Natural killer cell (primary cell): ENCODE data around the gene NTN4. TPM values are rescaled to one million over a fixed set of nuclear protein-coding genes. Genes with fewer than 3 reads are reported as not detected.

Source experiments
- ATAC-seq, 3 donors: fragments of 150-1000 bp in 2 of 3; fragments of 200-7000 bp in 1 of 3; cut with Tn5 transposase; 1 replicate in 1 of 3; 2 replicates in 2 of 3; pipeline ENCODE4 v1.10.0; 2021; ENCODE audit warnings: mild to moderate bottlenecking in 2 of 3, moderate library complexity in 2 of 3
- DNase-seq, 2 donors: peaks; one replicate each; pipeline versions ENCODE4 v3.0.0 to v3.0.0-alpha.2; 2013 to 2021; ENCODE audit warnings: mixed read lengths in 1 of 2
- H3K27ac ChIP-seq: one replicate; pipeline ENCODE4 v1.5.1; 2013; ENCODE audit warnings: mild to moderate bottlenecking, low read length
- H3K27me3 ChIP-seq: one replicate; pipeline ENCODE4 v1.6.1; 2013; ENCODE audit warnings: low read length; ENCODE audit not compliant: control insufficient read depth, insufficient read depth
- H3K36me3 ChIP-seq: one replicate; pipeline ENCODE4 v1.6.1; 2013; ENCODE audit warnings: low read length; ENCODE audit not compliant: control insufficient read depth, insufficient read depth
- H3K4me1 ChIP-seq: one replicate; pipeline ENCODE4 v1.6.1; 2013; ENCODE audit warnings: low read length; ENCODE audit not compliant: control insufficient read depth, insufficient read depth
- H3K4me3 ChIP-seq: one replicate; pipeline ENCODE4 v1.5.1; 2013; ENCODE audit warnings: low read length
- H3K9me3 ChIP-seq: one replicate; pipeline ENCODE4 v1.6.1; 2013; ENCODE audit warnings: low read length; ENCODE audit not compliant: control insufficient read depth, insufficient read depth
- H3K27ac Mint-ChIP-seq, 2 donors: one replicate each; pipeline ENCODE4 v1.8.0; 2022; ENCODE audit warnings: mild to moderate bottlenecking in 2 of 2, mixed read lengths in 2 of 2, moderate library complexity in 1 of 2
- H3K27me3 Mint-ChIP-seq, 2 donors: one replicate each; pipeline ENCODE4 v1.8.0; 2022; ENCODE audit warnings: low read depth in 2 of 2, mixed read lengths in 2 of 2
- H3K36me3 Mint-ChIP-seq: one replicate; pipeline ENCODE4 v1.8.0; 2022; ENCODE audit warnings: mixed read lengths
- H3K4me1 Mint-ChIP-seq, 2 donors: one replicate each; pipeline ENCODE4 v1.8.0; 2022; ENCODE audit warnings: mixed read lengths in 2 of 2
- H3K4me3 Mint-ChIP-seq: one replicate; pipeline ENCODE4 v1.8.0; 2022; ENCODE audit warnings: mild to moderate bottlenecking, moderate library complexity, mixed read lengths
- H3K9me3 Mint-ChIP-seq, 2 donors: one replicate each; pipeline ENCODE4 v1.8.0; 2022; ENCODE audit warnings: mixed read lengths in 2 of 2
- CTCF ChIP-seq: fragments of 200-600 bp; IDR thresholded peaks from one replicate; pipeline ENCODE4 v1.8.0; 2022; ENCODE audit warnings: antibody characterized with exemption
- WGBS: methylation state at CpG from one replicate; pipeline ENCODE4 v1.1.7; 2013; ENCODE audit warnings: missing lambda C conversion rate; ENCODE audit not compliant: insufficient coverage; 5-methylcytosine and 5-hydroxymethylcytosine counted together
- intact Hi-C: fragments of 100-400 bp; cut with micrococcal nuclease; formaldehyde crosslinking; loops from one replicate; pipeline ENCODE4 v1.14.2; 2022
- total RNA-seq, 4 donors: library from RNA; stranded (reverse); fragments of 120-200 nt in 1 of 4; gene quantifications; one replicate each; pipeline versions ENCODE4 v1.2.3 to v1.2.4, GENCODE V29; 2013 to 2022

The NTN4 gene
- total RNA-seq, 3 donors from 2014 or later (not counting 1 experiment from before 2014, with no cell fraction given) = 0.18 TPM; not detected in 2

GRCh38 chr12:95718006-95718431 is 72.5 kb downstream of the NTN4 start:
- no peaks in the 10 kb centered on the region for H3K9me3 Mint-ChIP-seq
- no peaks in the 10 kb centered on the region for H3K4me1 Mint-ChIP-seq
- no peak overlapping the region for H3K4me3 Mint-ChIP-seq
- DNase-seq (no peak), ATAC-seq (no peak)
- Histone ChIP-seq H3K4me1 (no peaks in the 10 kb centered on the region), H3K36me3 (no peaks in the 10 kb centered on the region), H3K27me3 (no peaks in the 10 kb centered on the region), H3K4me3 (no peak overlapping the region), H3K9me3 (no peaks in the 10 kb centered on the region), H3K27ac (no peak overlapping the region)
- H3K27me3 Mint-ChIP-seq = peaks cover 6 to 24% of the 10 kb centered on the region in 2 donors
- no peak overlapping the region for H3K27ac Mint-ChIP-seq
- no peaks in the 10 kb centered on the region for H3K36me3 Mint-ChIP-seq
- TF ChIP-seq CTCF = no peak
- WGBS = 93% methylated on average over 2 of the region's 3 CpGs
- intact Hi-C loops = no loop called here

DNA sequence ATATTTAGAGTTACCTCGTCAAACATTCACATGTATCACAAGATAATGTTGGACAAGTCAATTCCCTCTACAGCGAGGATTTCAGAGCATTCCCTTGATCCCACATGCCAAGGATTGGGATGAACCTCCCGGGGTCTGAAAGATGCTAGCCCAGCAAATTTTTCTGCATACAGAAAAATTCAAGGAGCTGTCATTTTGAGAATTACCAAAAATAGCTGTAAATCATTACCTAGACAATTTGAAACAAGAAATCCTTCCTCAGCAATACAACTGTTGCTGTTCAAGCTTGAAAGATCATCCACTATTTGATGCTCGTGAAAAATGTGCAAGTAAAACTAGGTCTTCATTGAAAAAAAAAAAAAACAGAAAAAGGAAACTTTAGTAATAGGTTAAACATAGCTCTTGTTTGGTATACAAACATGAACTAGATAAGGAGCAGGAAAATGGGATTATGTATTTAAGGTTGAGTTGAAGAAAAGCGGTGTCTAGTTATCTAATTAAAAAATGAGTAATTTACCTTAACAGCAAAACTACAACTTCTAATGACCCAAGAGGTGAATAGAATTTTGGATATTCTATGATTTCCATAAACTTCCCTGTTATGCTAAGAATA is 73.1 kb downstream of the NTN4 start:
- no peak overlapping the region for H3K4me3 ChIP-seq
- no peaks in the 10 kb centered on the region for H3K9me3 ChIP-seq
- DNase-seq = no peak
- 87% methylated on average over 4 of the region's 5 CpGs for WGBS
- no peak overlapping the region for H3K4me3 Mint-ChIP-seq
- intact Hi-C loops = no loop called here
- no peak overlapping the region for H3K27ac ChIP-seq
- no peaks in the 10 kb centered on the region for H3K9me3 Mint-ChIP-seq
- no peak overlapping the region for H3K27ac Mint-ChIP-seq
- H3K36me3 Mint-ChIP-seq = no peaks in the 10 kb centered on the region
- TF ChIP-seq CTCF = no peak
- peaks cover 6 to 24% of the 10 kb centered on the region in 2 donors for H3K27me3 Mint-ChIP-seq
- H3K36me3 ChIP-seq = no peaks in the 10 kb centered on the region
- H3K4me1 ChIP-seq = no peaks in the 10 kb centered on the region
- no peaks in the 10 kb centered on the region for H3K27me3 ChIP-seq
- ATAC-seq = no peak
- H3K4me1 Mint-ChIP-seq = no peaks in the 10 kb centered on the region

- Mint-ChIP-seq H3K27me3 (peaks cover 6 to 24% of the 10 kb centered on the region in 2 donors), H3K4me3 (no peak overlapping the region), H3K27ac (no peak overlapping the region), H3K9me3 (no peaks in the 10 kb centered on the region), H3K4me1 (no peaks in the 10 kb centered on the region), H3K36me3 (no peaks in the 10 kb centered on the region)
- Histone ChIP-seq H3K4me3 (no peak overlapping the region), H3K27ac (no peak overlapping the region), H3K9me3 (no peaks in the 10 kb centered on the region), H3K36me3 (no peaks in the 10 kb centered on the region), H3K27me3 (peaks cover 1% of the 10 kb centered on the region), H3K4me1 (no peaks in the 10 kb centered on the region)
- TF ChIP-seq CTCF = no peak
- DNase-seq (no peak), ATAC-seq (no peak)
- WGBS = 94% methylated on average over 1 of the region's 1 CpG
- intact Hi-C loops = no loop called here
Measured at GRCh38 chr12:95715177-95715576, 75.4 kb downstream of the NTN4 start.

DNA sequence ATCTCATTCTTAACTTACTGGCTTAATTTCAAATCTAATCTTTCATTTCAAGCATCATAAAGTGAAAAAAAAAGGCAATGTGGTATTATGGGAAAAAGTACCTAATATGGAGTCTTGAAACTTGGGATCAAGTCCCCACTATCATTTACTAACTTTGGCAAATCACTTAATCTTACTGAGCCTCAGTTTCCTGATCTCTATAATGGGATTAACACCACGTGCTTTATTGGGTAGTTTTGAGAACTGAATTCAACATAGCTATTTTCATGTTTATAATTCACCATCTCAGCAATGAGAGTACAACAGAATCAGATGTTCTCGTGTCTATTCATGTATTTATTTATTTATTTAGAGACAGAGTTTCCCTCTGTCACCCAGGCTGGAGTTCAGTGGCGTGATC is 78.3 kb downstream of the NTN4 start:
- H3K4me1 Mint-ChIP-seq = no peaks in the 10 kb centered on the region

More for the DNA sequence above, 78.3 kb downstream of the NTN4 start:
- H3K4me1 ChIP-seq = no peaks in the 10 kb centered on the region
- Mint-ChIP-seq H3K27me3 (peaks cover 6 to 16% of the 10 kb centered on the region in 2 donors), H3K36me3 (no peaks in the 10 kb centered on the region), H3K27ac (no peak overlapping the region), H3K4me3 (no peak overlapping the region), H3K9me3 (no peaks in the 10 kb centered on the region)
- no peak overlapping the region for H3K27ac ChIP-seq
- H3K4me3 ChIP-seq = no peak overlapping the region
- ATAC-seq = no peak
- H3K36me3 ChIP-seq = no peaks in the 10 kb centered on the region
- intact Hi-C loops = no loop called here
- H3K9me3 ChIP-seq = no peaks in the 10 kb centered on the region
- WGBS = 100% methylated on average over 1 of the region's 3 CpGs
- no peak for DNase-seq
- TF ChIP-seq CTCF = no peak
- H3K27me3 ChIP-seq = peaks cover 2% of the 10 kb centered on the region
